ENCODE measurements around the gene MIF. TPM values are rescaled to one million over a fixed set of nuclear protein-coding genes. Genes with fewer than 3 reads are reported as not detected.

The MIF gene
- total and polyA plus RNA-seq, 2 donors (not counting 1 experiment from before 2014, with no cell fraction given), result 97.3 to 283 TPM

- Histone ChIP-seq H3K9me3 (ENCODE audit: control insufficient read depth, insufficient read depth, low read depth, low read length) (no peaks in the 10 kb centered on the region), H3K4me1 (ENCODE audit: control insufficient read depth, extremely low read depth, insufficient read depth, low read length) (peaks cover 12% of the 10 kb centered on the region), H3K9ac (ENCODE audit: insufficient read depth, low read length) (no peak overlapping the region), H3K36me3 (ENCODE audit: control insufficient read depth, insufficient read depth, low read length) (no peaks in the 10 kb centered on the region), H3K4me3 (replicated peaks in 1 of 4; ENCODE audit: control extremely low read depth in 1 of 4, insufficient read depth in 1 of 4, low read depth in 3 of 4, low read length in 4 of 4) (no peak overlapping the region), H2AFZ (ENCODE audit: low read length) (no peak overlapping the region), H3K27me3 (ENCODE audit: control insufficient read depth, insufficient read depth, low read length) (no peaks in the 10 kb centered on the region), H3K4me2 (ENCODE audit: extremely low read depth, insufficient read depth, low read length) (no peak overlapping the region), H3K79me2 (ENCODE audit: control insufficient read depth, insufficient read depth, low read length) (no peaks in the 10 kb centered on the region), H4K20me1 (ENCODE audit: control insufficient read depth, extremely low read depth, insufficient read depth, low read length) (no peaks in the 10 kb centered on the region), H3K27ac (ENCODE audit: insufficient read depth, low read length) (no peak overlapping the region)
- DNase-seq (ENCODE audit: low read depth in 2 of 2), result no peak
- TF ChIP-seq EZH2 (IDR thresholded peaks at IDR 0.05; ENCODE audit: low read length, missing control alignments) (no peak), CTCF (conservative IDR thresholded peaks at IDR 0.05 in 1 of 2, IDR thresholded peaks at IDR 0.05 in 1 of 2; ENCODE audit: low read depth in 1 of 2, low read length in 2 of 2) (no peak)
Measured at GRCh38 chr22:23846081-23846469, 48.1 kb upstream of the MIF start.

- TF ChIP-seq CTCF (conservative IDR thresholded peaks at IDR 0.05 in 1 of 2, IDR thresholded peaks at IDR 0.05 in 1 of 2; ENCODE audit: low read depth in 1 of 2, low read length in 2 of 2) (no peak), EZH2 (IDR thresholded peaks at IDR 0.05; ENCODE audit: low read length, missing control alignments) (no peak)
- no peaks in the 10 kb centered on the region for H3K9me3 ChIP-seq (ENCODE audit: control insufficient read depth, insufficient read depth, low read depth, low read length)
- peaks cover 12% of the 10 kb centered on the region for H3K4me1 ChIP-seq (ENCODE audit: control insufficient read depth, extremely low read depth, insufficient read depth, low read length)
- no peaks in the 10 kb centered on the region for H3K27me3 ChIP-seq (ENCODE audit: control insufficient read depth, insufficient read depth, low read length)
- no peak for DNase-seq (ENCODE audit: low read depth in 2 of 2)
- no peak overlapping the region for H3K4me2 ChIP-seq (ENCODE audit: extremely low read depth, insufficient read depth, low read length)
- no peaks in the 10 kb centered on the region for H4K20me1 ChIP-seq (ENCODE audit: control insufficient read depth, extremely low read depth, insufficient read depth, low read length)
- H3K27ac ChIP-seq (ENCODE audit: insufficient read depth, low read length), result no peak overlapping the region
- no peak overlapping the region for H3K4me3 ChIP-seq (replicated peaks in 1 of 4; ENCODE audit: control extremely low read depth in 1 of 4, insufficient read depth in 1 of 4, low read depth in 3 of 4, low read length in 4 of 4)
- no peaks in the 10 kb centered on the region for H3K36me3 ChIP-seq (ENCODE audit: control insufficient read depth, insufficient read depth, low read length)
- no peak overlapping the region for H2AFZ ChIP-seq (ENCODE audit: low read length)
- no peak overlapping the region for H3K9ac ChIP-seq (ENCODE audit: insufficient read depth, low read length)
- H3K79me2 ChIP-seq (ENCODE audit: control insufficient read depth, insufficient read depth, low read length), result no peaks in the 10 kb centered on the region
Measured at GRCh38 chr22:23847310-23847920, 46.8 kb upstream of the MIF start.

- Histone ChIP-seq H3K36me3 (ENCODE audit: control insufficient read depth, insufficient read depth, low read length) (no peaks in the 10 kb centered on the region), H3K4me3 (replicated peaks in 1 of 4; ENCODE audit: control extremely low read depth in 1 of 4, insufficient read depth in 1 of 4, low read depth in 3 of 4, low read length in 4 of 4) (no peak overlapping the region), H3K27me3 (ENCODE audit: control insufficient read depth, insufficient read depth, low read length) (no peaks in the 10 kb centered on the region), H3K79me2 (ENCODE audit: control insufficient read depth, insufficient read depth, low read length) (no peaks in the 10 kb centered on the region), H2AFZ (ENCODE audit: low read length) (no peak overlapping the region), H3K9me3 (ENCODE audit: control insufficient read depth, insufficient read depth, low read depth, low read length) (no peaks in the 10 kb centered on the region), H4K20me1 (ENCODE audit: control insufficient read depth, extremely low read depth, insufficient read depth, low read length) (no peaks in the 10 kb centered on the region), H3K27ac (ENCODE audit: insufficient read depth, low read length) (no peak overlapping the region), H3K4me2 (ENCODE audit: extremely low read depth, insufficient read depth, low read length) (no peak overlapping the region), H3K4me1 (ENCODE audit: control insufficient read depth, extremely low read depth, insufficient read depth, low read length) (peaks cover 12% of the 10 kb centered on the region), H3K9ac (ENCODE audit: insufficient read depth, low read length) (no peak overlapping the region)
- DNase-seq (ENCODE audit: low read depth in 2 of 2), result no peak
- TF ChIP-seq EZH2 (IDR thresholded peaks at IDR 0.05; ENCODE audit: low read length, missing control alignments) (no peak), CTCF (conservative IDR thresholded peaks at IDR 0.05 in 1 of 2, IDR thresholded peaks at IDR 0.05 in 1 of 2; ENCODE audit: low read depth in 1 of 2, low read length in 2 of 2) (no peak)
Measured at GRCh38 chr22:23847991-23848864, 46.0 kb upstream of the MIF start.

All from fibroblast of lung (primary cell).